NCI-H2171 treated with DMSO at 0.1 percent for 48 hours (cell line): Measurements from ENCODE around the gene CDYL.

Experiments used
- DNase-seq: peaks from one replicate; lab custom pipeline; 2025; lab: John Stamatoyannopoulos, UW

Gene CDYL

DNA sequence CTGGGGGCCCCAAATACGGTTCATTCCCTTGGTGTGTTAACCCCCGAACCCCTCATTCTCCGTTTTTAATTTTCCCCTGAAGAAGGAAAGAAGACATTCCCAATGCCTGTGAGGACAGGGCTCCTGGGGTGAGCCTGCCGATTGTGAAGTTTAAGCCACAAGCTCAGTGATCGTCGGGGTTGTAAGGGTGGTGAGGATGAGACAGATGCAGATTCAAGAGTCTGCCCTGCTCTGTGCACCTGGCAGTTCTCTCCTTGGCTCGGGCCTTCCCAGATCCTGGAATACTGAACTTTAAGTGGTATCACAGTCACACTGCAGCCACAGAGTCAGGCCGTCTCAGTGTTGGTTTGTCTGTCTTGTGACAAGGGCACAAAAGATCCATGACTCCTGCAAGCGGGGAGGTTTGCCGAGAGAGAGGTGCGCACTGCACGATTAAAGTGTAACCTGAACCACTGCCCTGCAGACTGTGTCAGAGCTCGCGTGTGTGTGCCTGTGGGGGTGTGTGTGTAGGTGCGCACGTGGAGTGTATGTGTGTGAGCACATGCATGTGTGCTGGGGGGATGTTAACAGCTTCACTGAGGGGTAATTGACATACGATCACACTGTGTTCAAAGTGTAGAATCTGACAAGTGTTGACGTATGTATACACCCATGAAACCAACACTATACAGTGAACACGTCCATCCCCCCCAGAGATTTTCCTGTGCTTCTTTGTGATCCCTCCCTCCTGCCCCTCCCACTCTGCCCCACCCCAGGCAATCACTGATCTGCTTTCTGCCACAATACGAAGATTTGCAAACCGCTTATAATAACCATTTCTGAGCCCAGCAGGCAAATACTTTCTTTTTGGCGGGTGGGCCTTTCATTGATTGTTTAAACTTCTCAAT lies 188.7 kb downstream of the CDYL start:
- DNase-seq, result no peak

GRCh38 chr6:4965562-4966389 lies 189.6 kb downstream of the CDYL start:
- DNase-seq, result no peak

DNA sequence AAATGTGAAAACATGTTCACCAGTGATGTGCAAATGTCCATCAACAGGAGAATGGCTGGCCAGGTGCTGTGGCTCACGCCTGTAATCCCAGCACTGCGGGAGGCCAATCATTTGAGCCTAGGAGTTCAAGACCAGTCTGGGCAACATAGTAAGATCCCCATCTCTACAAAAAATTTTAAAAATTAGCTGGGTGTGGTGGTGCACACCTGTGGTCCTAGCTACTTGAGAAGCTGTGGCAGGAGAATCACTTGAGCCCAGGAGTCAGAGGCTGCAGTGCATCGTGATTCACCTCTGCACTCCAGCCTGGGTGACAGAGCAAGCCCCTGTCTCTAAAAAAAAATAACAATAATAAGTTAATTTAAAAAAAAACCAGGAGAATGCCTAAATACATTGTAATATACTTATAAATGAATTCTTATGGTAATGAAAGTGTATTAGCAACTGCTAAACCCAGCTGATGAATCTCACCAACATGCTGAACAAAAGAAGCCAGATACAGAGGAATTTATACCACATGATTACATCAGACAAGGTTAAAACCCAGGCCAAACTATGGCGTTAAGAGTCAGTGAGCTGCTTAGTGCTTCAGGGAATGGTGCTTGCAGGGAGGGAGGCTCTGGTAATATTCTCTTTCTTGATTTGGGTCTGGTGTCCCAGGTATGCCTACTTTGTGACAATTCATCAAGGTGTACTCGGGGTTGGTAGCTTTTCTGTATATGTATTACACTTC lies 191.3 kb downstream of the CDYL start:
- DNase-seq, result no peak

DNA sequence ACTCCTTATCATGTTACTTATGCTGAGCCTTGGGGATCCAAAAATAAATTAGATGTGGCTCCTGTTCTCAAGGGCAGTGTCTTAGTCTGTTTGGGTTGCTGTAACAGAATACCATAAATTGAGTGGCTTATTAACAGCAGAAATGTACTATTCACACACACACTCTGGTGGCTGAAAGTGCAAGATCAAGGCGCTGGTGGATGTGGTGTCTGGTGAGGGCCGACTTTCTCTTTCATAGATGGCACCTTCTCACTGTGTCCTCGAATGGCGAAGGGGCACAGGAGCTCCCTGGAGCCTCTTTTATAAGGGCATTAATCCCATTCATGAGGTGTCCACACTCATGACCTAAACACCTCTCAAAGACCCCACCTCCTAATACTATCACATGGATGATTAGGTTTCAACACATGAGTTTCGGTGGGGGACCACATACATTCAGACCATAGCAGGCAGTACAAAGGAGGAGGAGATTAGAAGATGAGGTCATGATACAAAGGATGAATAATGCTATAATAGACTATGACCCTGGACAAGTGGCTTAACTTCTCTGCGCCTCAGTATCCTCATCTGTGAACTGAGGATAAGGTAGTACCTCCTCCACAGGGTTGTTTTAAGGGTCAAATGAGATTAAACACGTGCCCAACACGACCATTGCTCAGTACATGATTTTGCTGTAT lies 193.5 kb downstream of the CDYL start:
- DNase-seq, result no peak

DNA sequence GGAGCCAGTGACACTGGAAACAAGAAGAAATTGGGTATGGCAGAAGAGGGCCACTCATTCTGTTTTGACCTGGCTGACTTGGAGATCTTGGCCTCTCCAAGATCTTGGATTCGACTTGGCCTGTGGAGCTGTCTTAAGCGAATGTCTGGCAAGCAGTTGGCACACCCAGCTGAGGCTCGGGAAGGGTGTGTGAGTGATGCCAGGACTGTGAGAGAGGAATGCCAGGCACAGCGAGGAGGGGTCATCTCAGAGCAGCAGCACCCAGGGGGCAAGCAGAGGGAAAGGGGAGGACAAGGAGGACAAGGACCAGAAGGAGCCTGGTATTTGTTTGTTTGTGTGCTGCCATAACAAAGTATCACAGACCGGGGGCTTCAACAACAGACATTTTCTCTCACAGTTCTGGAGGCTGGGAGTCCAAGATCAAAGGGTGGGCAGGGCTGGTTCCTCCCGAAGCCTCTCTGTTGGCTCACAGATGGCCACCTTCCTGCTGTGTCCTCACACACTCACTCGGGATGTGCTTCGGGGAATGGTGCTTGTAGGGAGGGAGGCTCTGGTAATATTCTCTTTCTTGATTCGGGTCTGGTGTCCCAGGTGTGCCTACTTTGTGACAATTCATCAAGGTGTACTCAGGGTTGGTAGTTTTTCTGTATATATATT lies 194.7 kb downstream of the CDYL start:
- DNase-seq, result no peak

- no peak for DNase-seq
These were observed 195.6 kb downstream of the CDYL start for GRCh38 chr6:4971851-4972250.

- no peak for DNase-seq
These were observed 196.2 kb downstream of the CDYL start for GRCh38 chr6:4972438-4972837.

DNA sequence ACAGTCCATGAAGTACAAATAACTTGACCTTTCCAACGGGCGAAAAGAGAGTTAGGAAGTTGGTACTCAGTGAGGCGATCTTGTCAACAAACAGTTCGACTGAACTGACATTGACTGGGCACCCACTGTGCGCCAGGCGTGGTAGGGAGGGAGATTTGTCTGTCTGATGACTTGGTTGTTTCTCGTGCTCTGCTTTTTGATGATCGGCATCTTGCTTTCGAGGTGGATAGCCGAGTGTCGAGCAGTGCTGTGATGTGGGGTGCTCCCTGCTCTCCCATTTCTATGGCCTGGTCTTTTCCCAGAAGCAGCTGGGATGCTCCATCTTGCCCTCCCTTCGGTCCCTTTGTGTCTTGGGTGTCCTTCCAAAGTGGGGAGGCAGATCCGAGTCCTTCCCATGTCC lies 197.2 kb downstream of the CDYL start:
- no peak for DNase-seq

- DNase-seq, result no peak
These were observed 198.0 kb downstream of the CDYL start for GRCh38 chr6:4973982-4974745.

DNA sequence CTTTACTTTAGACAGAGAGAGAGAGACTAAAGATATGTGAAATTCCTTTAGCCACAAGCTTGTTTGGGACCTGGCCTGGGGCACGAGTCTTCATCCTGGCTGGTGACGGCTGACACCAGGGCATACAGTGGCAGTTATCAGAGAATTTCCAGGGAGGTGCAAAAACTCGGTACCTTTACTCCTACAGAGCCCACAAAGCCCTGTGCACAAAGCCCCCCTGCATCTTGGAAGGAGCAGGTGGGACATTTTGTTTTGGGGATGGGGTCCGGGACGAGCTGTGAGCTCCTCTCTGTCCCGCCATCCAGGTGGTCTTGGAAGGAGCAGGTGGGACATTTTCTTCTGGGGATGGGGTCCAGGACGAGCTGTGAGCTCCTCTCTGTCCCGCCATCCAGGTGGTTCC lies 198.8 kb downstream of the CDYL start:
- no peak for DNase-seq

GRCh38 chr6:4975506-4975905 lies 199.3 kb downstream of the CDYL start:
- no peak for DNase-seq

DNA sequence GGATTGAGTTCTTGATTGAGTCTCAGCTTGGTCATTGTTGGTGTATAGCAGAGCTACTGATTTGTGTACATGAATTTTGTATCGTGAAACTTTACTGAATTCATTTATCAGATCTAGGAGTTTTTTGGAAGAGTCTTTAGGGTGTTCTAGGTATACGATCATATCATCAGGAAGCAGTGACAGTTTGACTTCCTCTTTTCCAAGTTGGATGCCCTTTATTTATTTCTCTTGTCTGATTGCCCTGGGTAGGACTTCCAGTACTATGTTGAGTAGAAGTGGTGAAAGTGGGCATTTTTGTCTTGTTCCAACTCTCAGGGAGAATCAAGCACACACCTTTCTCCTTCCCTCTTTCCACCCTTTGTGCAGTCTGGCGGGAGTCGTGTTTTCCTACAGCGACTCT lies 201.3 kb downstream of the CDYL start:
- DNase-seq, result no peak

- no peak for DNase-seq
These were observed 203.2 kb downstream of the CDYL start for GRCh38 chr6:4979426-4979825.

DNA sequence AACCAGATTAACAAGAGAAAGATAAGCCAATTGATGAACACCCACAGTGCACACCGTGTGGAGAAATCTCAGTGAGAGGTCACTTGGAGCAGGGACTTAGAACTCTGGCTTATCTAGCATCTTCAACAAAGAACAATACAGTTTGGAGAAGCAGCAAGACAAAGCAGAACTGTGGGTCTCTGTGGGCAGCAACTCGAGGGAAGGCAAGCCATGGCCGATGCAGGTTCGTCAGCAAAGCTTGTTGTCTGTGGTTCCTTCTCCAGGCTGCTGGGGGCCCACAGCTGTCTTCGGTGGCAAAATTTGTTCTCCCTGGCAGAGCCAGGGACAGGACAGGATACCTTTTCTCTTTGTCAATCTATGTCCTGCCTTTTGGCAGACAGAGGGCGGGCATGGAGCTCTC lies 205.6 kb downstream of the CDYL start:
- DNase-seq, result no peak

DNA sequence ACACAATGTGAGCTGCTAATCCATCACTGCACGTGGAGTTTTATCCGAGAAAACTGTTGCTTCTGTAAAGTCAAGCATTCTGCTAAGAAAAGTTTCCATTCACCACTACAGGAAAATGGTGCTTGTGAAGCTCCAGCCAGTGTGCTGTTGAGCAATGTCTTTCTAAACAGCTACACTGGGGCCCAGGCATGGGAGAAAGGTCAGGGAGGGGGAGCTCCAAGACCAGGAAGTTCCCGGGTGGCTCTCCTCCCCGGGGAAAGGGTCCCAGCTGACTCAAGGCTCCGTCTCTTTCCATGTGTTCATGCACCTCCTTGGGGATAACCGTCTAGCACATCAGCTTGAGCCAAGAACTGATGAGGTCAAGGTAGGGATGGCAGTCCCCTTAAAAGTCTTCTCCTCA lies 207.1 kb downstream of the CDYL start:
- DNase-seq, result no peak

DNA sequence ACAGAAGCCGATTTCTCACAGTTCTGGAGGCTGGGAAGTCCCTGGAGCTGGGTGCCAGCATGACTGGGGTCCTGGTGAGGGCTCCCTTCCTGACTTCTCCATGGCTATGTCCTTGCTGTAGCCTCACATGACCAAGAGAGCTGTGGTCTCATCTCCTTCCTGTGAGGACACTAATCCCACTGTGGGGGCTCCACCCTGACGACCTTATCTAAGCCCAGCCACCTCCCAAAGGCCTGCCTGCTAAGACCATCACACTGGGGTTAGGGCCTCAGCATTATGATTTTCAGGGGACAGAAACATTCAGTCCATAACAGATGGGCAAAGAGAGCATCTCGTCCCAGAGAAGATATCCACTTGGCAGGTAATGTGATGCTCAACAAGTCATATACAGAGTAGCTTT lies 210.8 kb downstream of the CDYL start:
- DNase-seq, result no peak

- no peak for DNase-seq
These were observed 211.2 kb downstream of the CDYL start for GRCh38 chr6:4987432-4987831.

DNA sequence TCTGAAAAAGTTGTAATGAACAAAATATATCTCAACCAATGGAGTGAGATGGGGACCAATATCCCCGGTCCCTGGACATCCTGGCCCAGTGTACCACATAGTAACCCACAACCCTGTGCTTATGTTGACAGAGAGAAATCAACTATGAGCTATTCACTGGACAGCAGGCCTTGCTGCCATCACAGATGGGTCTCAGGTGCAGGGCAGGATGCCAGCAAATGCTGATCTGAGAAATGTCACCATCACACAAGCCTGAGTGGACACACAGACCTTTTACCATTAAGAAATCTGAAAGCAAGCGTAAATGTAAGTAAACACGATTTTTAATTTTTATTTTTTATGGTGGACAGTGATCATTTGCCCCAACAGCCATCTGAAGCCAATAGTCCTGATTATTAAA lies 218.5 kb downstream of the CDYL start:
- no peak for DNase-seq

GRCh38 chr6:4997862-4998261 lies 221.7 kb downstream of the CDYL start:
- no peak for DNase-seq

- DNase-seq, result no peak
These were observed 223.4 kb downstream of the CDYL start for GRCh38 chr6:4999586-4999985.
